Measurements from ENCODE around the gene SLC6A19. TPM values are rescaled to one million over a fixed set of nuclear protein-coding genes. Genes with fewer than 3 reads are reported as not detected.

SLC6A19 gene
- total RNA-seq, 1 experiment from 2014 or later: 0.04 TPM

DNA sequence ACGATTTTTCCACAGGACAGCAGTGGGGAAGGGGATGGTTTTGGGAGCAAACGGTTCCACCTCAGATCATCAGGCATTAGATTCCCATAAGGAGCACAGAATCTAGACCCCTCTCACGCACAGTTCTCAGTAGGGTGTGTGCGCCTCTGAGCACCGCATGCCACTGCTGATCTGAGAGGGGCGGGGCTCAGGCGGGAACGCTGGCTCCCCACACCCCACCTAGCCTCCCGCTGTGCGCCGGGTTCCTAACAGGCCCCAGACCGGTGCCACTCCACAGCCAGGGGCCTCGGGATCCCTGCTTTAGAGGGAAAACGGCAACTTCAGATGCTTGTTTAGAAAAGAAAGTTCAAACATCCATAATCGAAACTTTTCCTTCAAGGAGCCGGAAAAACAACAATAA is 73.1 kb downstream of the SLC6A19 start:
- peak overlapping the region; percentile 38; the same call in 1 of the 2 replicates for H3K27ac Mint-ChIP-seq
- H3K36me3 Mint-ChIP-seq: peaks cover 40% of the 10 kb centered on the region
- ATAC-seq (no peak), DNase-seq (ENCODE audit: low spot score) (no peak)
- ChIA-PET POLR2A (interaction anchor here (0.7 kb wide), 1 partner anchor 230 kb away, joined by 3 read pairs; no protein-coding TSS in a partner anchor), CTCF (no interaction called here)
- no peaks in the 10 kb centered on the region for H3K9me3 Mint-ChIP-seq
- no peak for TF ChIP-seq ZBTB21 (CRISPR knock-in tag; IDR thresholded peaks at IDR 0.05; ENCODE audit: borderline replicate concordance)
- no peak for TF ChIP-seq GTF2I (CRISPR knock-in tag; conservative IDR thresholded peaks at IDR 0.05)
- no peak for TF ChIP-seq NFYB (CRISPR knock-in tag; conservative IDR thresholded peaks at IDR 0.05; ENCODE audit: low read depth)
- no peak for TF ChIP-seq GRHL2 (CRISPR knock-in tag; IDR thresholded peaks at IDR 0.05; ENCODE audit: insufficient replicate concordance, severe bottlenecking)
- TF ChIP-seq, protein P1, sequence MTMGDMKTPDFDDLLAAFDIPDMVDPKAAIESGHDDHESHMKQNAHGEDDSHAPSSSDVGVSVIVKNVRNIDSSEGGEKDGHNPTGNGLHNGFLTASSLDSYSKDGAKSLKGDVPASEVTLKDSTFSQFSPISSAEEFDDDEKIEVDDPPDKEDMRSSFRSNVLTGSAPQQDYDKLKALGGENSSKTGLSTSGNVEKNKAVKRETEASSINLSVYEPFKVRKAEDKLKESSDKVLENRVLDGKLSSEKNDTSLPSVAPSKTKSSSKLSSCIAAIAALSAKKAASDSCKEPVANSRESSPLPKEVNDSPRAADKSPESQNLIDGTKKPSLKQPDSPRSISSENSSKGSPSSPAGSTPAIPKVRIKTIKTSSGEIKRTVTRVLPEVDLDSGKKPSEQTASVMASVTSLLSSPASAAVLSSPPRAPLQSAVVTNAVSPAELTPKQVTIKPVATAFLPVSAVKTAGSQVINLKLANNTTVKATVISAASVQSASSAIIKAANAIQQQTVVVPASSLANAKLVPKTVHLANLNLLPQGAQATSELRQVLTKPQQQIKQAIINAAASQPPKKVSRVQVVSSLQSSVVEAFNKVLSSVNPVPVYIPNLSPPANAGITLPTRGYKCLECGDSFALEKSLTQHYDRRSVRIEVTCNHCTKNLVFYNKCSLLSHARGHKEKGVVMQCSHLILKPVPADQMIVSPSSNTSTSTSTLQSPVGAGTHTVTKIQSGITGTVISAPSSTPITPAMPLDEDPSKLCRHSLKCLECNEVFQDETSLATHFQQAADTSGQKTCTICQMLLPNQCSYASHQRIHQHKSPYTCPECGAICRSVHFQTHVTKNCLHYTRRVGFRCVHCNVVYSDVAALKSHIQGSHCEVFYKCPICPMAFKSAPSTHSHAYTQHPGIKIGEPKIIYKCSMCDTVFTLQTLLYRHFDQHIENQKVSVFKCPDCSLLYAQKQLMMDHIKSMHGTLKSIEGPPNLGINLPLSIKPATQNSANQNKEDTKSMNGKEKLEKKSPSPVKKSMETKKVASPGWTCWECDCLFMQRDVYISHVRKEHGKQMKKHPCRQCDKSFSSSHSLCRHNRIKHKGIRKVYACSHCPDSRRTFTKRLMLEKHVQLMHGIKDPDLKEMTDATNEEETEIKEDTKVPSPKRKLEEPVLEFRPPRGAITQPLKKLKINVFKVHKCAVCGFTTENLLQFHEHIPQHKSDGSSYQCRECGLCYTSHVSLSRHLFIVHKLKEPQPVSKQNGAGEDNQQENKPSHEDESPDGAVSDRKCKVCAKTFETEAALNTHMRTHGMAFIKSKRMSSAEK (CRISPR knock-in tag; IDR thresholded peaks at IDR 0.05; ENCODE audit: borderline replicate concordance): no peak
- TF ChIP-seq, protein P2, sequence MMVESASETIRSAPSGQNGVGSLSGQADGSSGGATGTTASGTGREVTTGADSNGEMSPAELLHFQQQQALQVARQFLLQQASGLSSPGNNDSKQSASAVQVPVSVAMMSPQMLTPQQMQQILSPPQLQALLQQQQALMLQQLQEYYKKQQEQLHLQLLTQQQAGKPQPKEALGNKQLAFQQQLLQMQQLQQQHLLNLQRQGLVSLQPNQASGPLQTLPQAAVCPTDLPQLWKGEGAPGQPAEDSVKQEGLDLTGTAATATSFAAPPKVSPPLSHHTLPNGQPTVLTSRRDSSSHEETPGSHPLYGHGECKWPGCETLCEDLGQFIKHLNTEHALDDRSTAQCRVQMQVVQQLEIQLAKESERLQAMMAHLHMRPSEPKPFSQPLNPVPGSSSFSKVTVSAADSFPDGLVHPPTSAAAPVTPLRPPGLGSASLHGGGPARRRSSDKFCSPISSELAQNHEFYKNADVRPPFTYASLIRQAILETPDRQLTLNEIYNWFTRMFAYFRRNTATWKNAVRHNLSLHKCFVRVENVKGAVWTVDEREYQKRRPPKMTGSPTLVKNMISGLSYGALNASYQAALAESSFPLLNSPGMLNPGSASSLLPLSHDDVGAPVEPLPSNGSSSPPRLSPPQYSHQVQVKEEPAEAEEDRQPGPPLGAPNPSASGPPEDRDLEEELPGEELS (CRISPR knock-in tag; IDR thresholded peaks at IDR 0.05): no peak
- no peak for TF ChIP-seq JUN (CRISPR knock-in tag; IDR thresholded peaks at IDR 0.05)
- TF ChIP-seq, protein P3, sequence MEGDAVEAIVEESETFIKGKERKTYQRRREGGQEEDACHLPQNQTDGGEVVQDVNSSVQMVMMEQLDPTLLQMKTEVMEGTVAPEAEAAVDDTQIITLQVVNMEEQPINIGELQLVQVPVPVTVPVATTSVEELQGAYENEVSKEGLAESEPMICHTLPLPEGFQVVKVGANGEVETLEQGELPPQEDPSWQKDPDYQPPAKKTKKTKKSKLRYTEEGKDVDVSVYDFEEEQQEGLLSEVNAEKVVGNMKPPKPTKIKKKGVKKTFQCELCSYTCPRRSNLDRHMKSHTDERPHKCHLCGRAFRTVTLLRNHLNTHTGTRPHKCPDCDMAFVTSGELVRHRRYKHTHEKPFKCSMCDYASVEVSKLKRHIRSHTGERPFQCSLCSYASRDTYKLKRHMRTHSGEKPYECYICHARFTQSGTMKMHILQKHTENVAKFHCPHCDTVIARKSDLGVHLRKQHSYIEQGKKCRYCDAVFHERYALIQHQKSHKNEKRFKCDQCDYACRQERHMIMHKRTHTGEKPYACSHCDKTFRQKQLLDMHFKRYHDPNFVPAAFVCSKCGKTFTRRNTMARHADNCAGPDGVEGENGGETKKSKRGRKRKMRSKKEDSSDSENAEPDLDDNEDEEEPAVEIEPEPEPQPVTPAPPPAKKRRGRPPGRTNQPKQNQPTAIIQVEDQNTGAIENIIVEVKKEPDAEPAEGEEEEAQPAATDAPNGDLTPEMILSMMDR (IDR thresholded peaks at IDR 0.05): no peak
- TF ChIP-seq TEAD1 (CRISPR knock-in tag; IDR thresholded peaks at IDR 0.05): no peak
- TF ChIP-seq MXD4 (CRISPR knock-in tag; IDR thresholded peaks at IDR 0.05; ENCODE audit: borderline replicate concordance): no peak
- no peak for TF ChIP-seq SMAD3 (CRISPR knock-in tag; IDR thresholded peaks at IDR 0.05; ENCODE audit: borderline replicate concordance)
- no peak for TF ChIP-seq PRRX2 (CRISPR knock-in tag; IDR thresholded peaks at IDR 0.05)
- no peak for TF ChIP-seq FOXJ3 (CRISPR knock-in tag; IDR thresholded peaks at IDR 0.05; ENCODE audit: borderline replicate concordance)
- TF ChIP-seq, protein P4, sequence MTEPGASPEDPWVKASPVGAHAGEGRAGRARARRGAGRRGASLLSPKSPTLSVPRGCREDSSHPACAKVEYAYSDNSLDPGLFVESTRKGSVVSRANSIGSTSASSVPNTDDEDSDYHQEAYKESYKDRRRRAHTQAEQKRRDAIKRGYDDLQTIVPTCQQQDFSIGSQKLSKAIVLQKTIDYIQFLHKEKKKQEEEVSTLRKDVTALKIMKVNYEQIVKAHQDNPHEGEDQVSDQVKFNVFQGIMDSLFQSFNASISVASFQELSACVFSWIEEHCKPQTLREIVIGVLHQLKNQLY (CRISPR knock-in tag; IDR thresholded peaks at IDR 0.05): no peak
- no peak for TF ChIP-seq PREB (CRISPR knock-in tag; IDR thresholded peaks at IDR 0.05; ENCODE audit: borderline replicate concordance)
- H3K27me3 Mint-ChIP-seq (ENCODE audit: low read depth): no peaks in the 10 kb centered on the region
- no peaks in the 10 kb centered on the region for H3K4me1 Mint-ChIP-seq
- H3K4me3 Mint-ChIP-seq: no peak overlapping the region

Other genes with a start within 250 kb of the SLC6A19 start
- gene NKD2, start 192.8 kb upstream of the SLC6A19 start, total RNA-seq (2021): 12.8 to 16.6 TPM (median 15.9 TPM) in 3 replicates
- gene SLC12A7, start 89.5 kb upstream of the SLC6A19 start, total RNA-seq (2021): 28.1 to 29.9 TPM (median 29.9 TPM) in 3 replicates
- gene SLC6A18, start 23.8 kb downstream of the SLC6A19 start, total RNA-seq (2021): not detected in 3 replicates
- 40.4 to 42.9 TPM (median 40.5 TPM) in 3 replicates for gene TERT, start 93.5 kb downstream of the SLC6A19 start, total RNA-seq (2021)
- 73.4 to 92.8 TPM (median 73.8 TPM) in 3 replicates for gene CLPTM1L, start 143.5 kb downstream of the SLC6A19 start, total RNA-seq (2021)
- gene SLC6A3, start 243.8 kb downstream of the SLC6A19 start, total RNA-seq (2021): 0.53 to 0.74 TPM (median 0.64 TPM) in 3 replicates